HG03457 (cell line): Measurements from ENCODE around the gene TDG.
"Not testable (repeated sequence)": the region's sequence is repeated elsewhere in the genome, so short reads cannot be mapped to it uniquely, and the experiment has no call there.

Experiments
- ATAC-seq: cut with Tn5 transposase; IDR thresholded peaks from one replicate; pipeline ENCODE4 v1.9.1; 2021; ENCODE audit warnings: moderate number of reproducible peaks; ENCODE audit not compliant: unreplicated experiment

The TDG gene

GRCh38 chr12:104012331-104012730, 46.7 kb downstream of the TDG start:
- ATAC-seq: no peak

- ATAC-seq: not testable (repeated sequence)
Observed at GRCh38 chr12:104021862-104022261, 56.2 kb downstream of the TDG start.

GRCh38 chr12:104022786-104023185, 57.1 kb downstream of the TDG start:
- no peak for ATAC-seq

GRCh38 chr12:104023710-104024109, 58.0 kb downstream of the TDG start:
- ATAC-seq: no peak

GRCh38 chr12:104024348-104024747, 58.7 kb downstream of the TDG start:
- no peak for ATAC-seq

GRCh38 chr12:104025771-104026170, 60.1 kb downstream of the TDG start:
- ATAC-seq: no peak

GRCh38 chr12:104026841-104027599, 61.3 kb downstream of the TDG start:
- ATAC-seq: no peak

- ATAC-seq: not testable (repeated sequence)
Observed at GRCh38 chr12:104030596-104030995, 64.9 kb downstream of the TDG start.

GRCh38 chr12:104036143-104036542, 70.5 kb downstream of the TDG start:
- not testable (repeated sequence) for ATAC-seq
